Left lung (tissue), 8 donors: ENCODE data around the gene SLC28A2. TPM values are rescaled to one million over a fixed set of nuclear protein-coding genes. Genes with fewer than 3 reads are reported as not detected.

Experiments
- polyA plus RNA-seq, 6 donors: library from polyadenylated mRNA; unstranded; fragments of 120-200 nt; gene quantifications; one replicate each; pipeline ENCODE4 v1.2.1, GENCODE V29; 2013; ENCODE audit not compliant: insufficient read length in 6 of 6
- total RNA-seq, 2 donors: library from RNA; stranded (reverse); fragmentation: NEBNext Ultra II Directional; extraction: Animal tissue kit (Norgen Biotek cat#: 25700); gene quantifications; one replicate each; pipeline ENCODE4 v1.2.1, GENCODE V29; 2021
- donor health status: DM: no; HTN: yes; CAD: no.
- donor health status: DM: no; HTN: no; CAD: no.

SLC28A2 gene
- total and polyA plus RNA-seq, 8 donors: 0.28 to 0.99 (median 0.41) TPM; not detected in 2

Other genes starting within 250 kb of the SLC28A2 start
- 10 to 100 TPM; 13.8 to 16.7 TPM for gene SORD, start 229.0 kb upstream of the SLC28A2 start, total RNA-seq
- gene SORD, start 229.0 kb upstream of the SLC28A2 start, polyA plus RNA-seq: 10 to 100 TPM; 27.3 to 34.9 (median 31.6) TPM
- gene DUOX2, start 138.1 kb upstream of the SLC28A2 start, total RNA-seq: 1 to 10 TPM; 2.0 to 2.7 TPM
- under 1 TPM; 0.29 to 0.64 (median 0.33) TPM for gene DUOX2, start 138.1 kb upstream of the SLC28A2 start, polyA plus RNA-seq
- not detected for gene DUOXA2, start 137.9 kb upstream of the SLC28A2 start, total RNA-seq
- under 1 TPM in 5 of 6 donors, not detected in 1; 0.11 to 0.25 (median 0.18) TPM for gene DUOXA2, start 137.9 kb upstream of the SLC28A2 start, polyA plus RNA-seq
- 100 to 1,000 TPM in 1 of 2 donors, 10 to 100 TPM in 1; 96.7 to 135 TPM for gene DUOXA1, start 122.4 kb upstream of the SLC28A2 start, total RNA-seq
- 1 to 10 TPM in 4 of 6 donors, under 1 TPM in 2; 0.52 to 1.8 (median 1.0) TPM for gene DUOXA1, start 122.4 kb upstream of the SLC28A2 start, polyA plus RNA-seq
- gene DUOX1, start 122.2 kb upstream of the SLC28A2 start, total RNA-seq: 100 to 1,000 TPM; 198 to 265 TPM
- 10 to 100 TPM in 1 of 6 donors, 1 to 10 TPM in 5; 6.4 to 11.5 (median 7.6) TPM for gene DUOX1, start 122.2 kb upstream of the SLC28A2 start, polyA plus RNA-seq
- gene SHF, start 64.3 kb upstream of the SLC28A2 start, total RNA-seq: 1 to 10 TPM; 5.5 to 7.7 TPM
- gene SHF, start 64.3 kb upstream of the SLC28A2 start, polyA plus RNA-seq: 10 to 100 TPM; 35.7 to 44.9 (median 39.8) TPM
- 1 to 10 TPM; 5.4 to 6.8 TPM for gene GATM, start 126.3 kb downstream of the SLC28A2 start, total RNA-seq
- 10 to 100 TPM; 15.4 to 26.3 (median 20.8) TPM for gene GATM, start 126.3 kb downstream of the SLC28A2 start, polyA plus RNA-seq